HCT116 (cell line): Measurements from ENCODE around the gene DMD. TPM values are rescaled to one million over a fixed set of nuclear protein-coding genes. Genes with fewer than 3 reads are reported as not detected.

Experiments used
- ATAC-seq: fragments of 200-7000 bp; cut with Tn5 transposase; 2 replicates; pipeline ENCODE4 v1.9.1; 2020; ENCODE audit warnings: mild to moderate bottlenecking, moderate library complexity
- BruUV-seq: library from RNA; stranded (reverse); fragments of 400-500 nt; replicated peaks from 2 replicates; lab custom pipeline; 2021; lab: Mats Ljungman, UMichigan
- CTCF ChIA-PET: fragments of 300-600 bp; sonication (Branson Sonifier 250); formaldehyde crosslinking; loops from one replicate; lab custom pipeline; 2021; ENCODE audit warnings: antibody characterized with exemption; lab: Charles Lee
- POLR2A ChIA-PET: fragments of 300-600, 350-600 bp; sonication (Branson Sonifier 250); formaldehyde crosslinking; loops from one replicate; lab custom pipeline; 2021; ENCODE audit warnings: antibody characterized with exemption; lab: Charles Lee
- RAD21 ChIA-PET, 2 experiments: fragments of 300-600 bp; sonication (Branson Sonifier 250); formaldehyde crosslinking; loops; one replicate each; lab custom pipeline; 2023; ENCODE audit warnings: low total read pairs in 2 of 2; ENCODE audit not compliant: uncharacterized antibody in 2 of 2, unreplicated experiment in 2 of 2, low non-redundant PET in 1 of 2; lab: Charles Lee
- DNase-seq: peaks from one replicate; pipeline ENCODE4 v3.0.0-alpha.2; 2010; ENCODE audit warnings: low read depth, low spot score
- H2AFZ ChIP-seq: fragments of 200-600 bp; shearing (Covaris generic), sonication (generic); 2 replicates; pipeline ENCODE4 v1.6.1; 2017; ENCODE audit warnings: low read depth, mixed run types, mixed read lengths, antibody characterized with exemption, low read length; ENCODE audit not compliant: poor library complexity, severe bottlenecking
- H3K27ac ChIP-seq: 2 replicates; pipeline ENCODE4 v1.5.1; 2012; ENCODE audit warnings: low read depth, low read length
- H3K27me3 ChIP-seq: fragments of 200-600 bp; sonication (generic); 2 replicates; pipeline ENCODE4 v1.6.1; 2016; ENCODE audit warnings: mixed run types, low read length, mixed read lengths; ENCODE audit not compliant: insufficient read depth
- H3K36me3 ChIP-seq, 2 experiments: fragments of 200-500 bp in 1 of 2; fragments of 200-600 bp in 1 of 2; sonication (Bioruptor generic) in 1 of 2; sonication (generic) in 1 of 2; 2 replicates each; pipeline versions ENCODE4 v1.5.1 to v1.6.1; 2014 to 2016; ENCODE audit warnings: low read length in 2 of 2, inconsistent platforms in 1 of 2, mixed read lengths in 1 of 2, mixed run types in 1 of 2; ENCODE audit not compliant: insufficient read depth in 2 of 2, control insufficient read depth in 1 of 2
- H3K4me1 ChIP-seq, 2 experiments: fragments of 200-600 bp in 1 of 2; sonication (generic) in 1 of 2; 2 replicates each; pipeline versions ENCODE4 v1.5.1 to v1.6.1; 2012 to 2017; ENCODE audit warnings: low read length in 2 of 2, inconsistent platforms in 1 of 2, mild to moderate bottlenecking in 1 of 2, mixed read lengths in 1 of 2, mixed run types in 1 of 2, moderate library complexity in 1 of 2; ENCODE audit not compliant: insufficient read depth in 2 of 2, control insufficient read depth in 1 of 2
- H3K4me2 ChIP-seq: fragments of 200-600 bp; sonication (generic); 2 replicates; pipeline ENCODE4 v1.6.1; 2017; ENCODE audit warnings: mixed run types, low read length, mixed read lengths
- H3K4me3 ChIP-seq, 2 experiments: fragments of 200-600 bp in 1 of 2; sonication (generic) in 1 of 2; replicated peaks in 1 of 2; 2 replicates each; pipeline ENCODE4 v1.5.1; 2011 to 2016; ENCODE audit warnings: low read length in 2 of 2, control low read depth in 1 of 2, low read depth in 1 of 2, mild to moderate bottlenecking in 1 of 2, mixed read lengths in 1 of 2, mixed run types in 1 of 2
- H3K79me2 ChIP-seq: fragments of 200-600 bp; sonication (generic); 2 replicates; pipeline ENCODE4 v1.6.1; 2017; ENCODE audit warnings: mild to moderate bottlenecking, mixed run types, low read length, moderate library complexity, mixed read lengths; ENCODE audit not compliant: insufficient read depth
- H3K9ac ChIP-seq: fragments of 200-600 bp; sonication (generic); 2 replicates; pipeline ENCODE4 v1.6.1; 2016; ENCODE audit warnings: low read length, mixed read lengths
- H3K9me2 ChIP-seq: fragments of 200-600 bp; sonication (generic), shearing (Covaris generic); 2 replicates; pipeline ENCODE4 v1.6.1; 2017; ENCODE audit warnings: mixed run types, mild to moderate bottlenecking, moderate library complexity; ENCODE audit not compliant: insufficient read depth
- H3K9me3 ChIP-seq, 2 experiments: fragments of 200-500 bp in 1 of 2; fragments of 200-600 bp in 1 of 2; sonication (Bioruptor generic) in 1 of 2; sonication (generic) in 1 of 2; 2 replicates each; pipeline ENCODE4 v1.6.1; 2014 to 2017; ENCODE audit warnings: low read length in 2 of 2, mixed read lengths in 2 of 2, inconsistent platforms in 1 of 2, low read depth in 1 of 2, mild to moderate bottlenecking in 1 of 2, mixed run types in 1 of 2, moderate library complexity in 1 of 2; ENCODE audit not compliant: control insufficient read depth in 1 of 2, insufficient read depth in 1 of 2
- H4K20me1 ChIP-seq: fragments of 200-600 bp; sonication (generic), shearing (Covaris generic); 2 replicates; pipeline ENCODE4 v1.6.1; 2017; ENCODE audit warnings: mixed run types, mild to moderate bottlenecking, moderate library complexity; ENCODE audit not compliant: insufficient read depth
- CBX3 ChIP-seq: IDR thresholded peaks from 2 replicates; pipeline ENCODE4 v1.6.1; 2012; ENCODE audit warnings: low read depth
- EGR1 ChIP-seq: IDR thresholded peaks from 2 replicates; pipeline ENCODE4 v1.6.1; 2012; ENCODE audit warnings: low read depth
- JUND ChIP-seq: IDR thresholded peaks from 2 replicates; pipeline ENCODE4 v1.6.1; 2012
- POLR2A ChIP-seq: IDR thresholded peaks from 2 replicates; pipeline ENCODE4 v1.7.0; 2011; ENCODE audit warnings: borderline replicate concordance; ENCODE audit not compliant: insufficient read depth, insufficient read length; ENCODE audit errors: extremely low read depth
- POLR2AphosphoS5 ChIP-seq: IDR thresholded peaks from 2 replicates; pipeline ENCODE4 v1.6.1; 2011; ENCODE audit warnings: mild to moderate bottlenecking, low read depth, low read length, moderate library complexity
- RAD21 ChIP-seq: IDR thresholded peaks from 2 replicates; pipeline ENCODE4 v1.6.1; 2012; ENCODE audit warnings: low read depth, mild to moderate bottlenecking
- SRF ChIP-seq: IDR thresholded peaks from 2 replicates; pipeline ENCODE4 v1.6.1; 2012; ENCODE audit warnings: low read depth
- TCF7L2 ChIP-seq: IDR thresholded peaks from 2 replicates; pipeline ENCODE4 v1.7.0; 2011; ENCODE audit warnings: borderline replicate concordance, inconsistent platforms; ENCODE audit not compliant: insufficient read depth, insufficient read length; ENCODE audit errors: extremely low read depth
- ZFX ChIP-seq: fragments of 450-650 bp; IDR thresholded peaks from 2 replicates; pipeline ENCODE4 v1.6.1; 2017
- intact Hi-C: fragments of 100-400 bp; cut with micrococcal nuclease; formaldehyde crosslinking; loops from 2 replicates; pipeline ENCODE4 v1.10.0; 2022
- total RNA-seq: library from RNA; stranded (reverse); gene quantifications from one replicate; pipeline ENCODE4 v1.2.1, GENCODE V29; 2021; ENCODE audit not compliant: unreplicated experiment
- TF ChIP-seq, protein P1 (sequence below): IDR thresholded peaks from 2 replicates; pipeline ENCODE4 v1.6.1; 2012
- TF ChIP-seq, protein P2 (sequence below), 3 experiments: fragments of 200-600 bp in 1 of 3; sonication (generic) in 1 of 3; IDR thresholded peaks in 2 of 3; conservative IDR thresholded peaks in 1 of 3; 2 replicates each; pipeline ENCODE4 v1.5.1; 2012 to 2017; ENCODE audit warnings: low read depth in 2 of 3, low read length in 2 of 3, antibody characterized with exemption in 1 of 3, borderline replicate concordance in 1 of 3, control low read depth in 1 of 3, mild to moderate bottlenecking in 1 of 3, mixed read lengths in 1 of 3, mixed run types in 1 of 3, moderate library complexity in 1 of 3; ENCODE audit not compliant: insufficient read depth in 1 of 3
- TF ChIP-seq, protein P3 (sequence below): IDR thresholded peaks from 2 replicates; pipeline ENCODE4 v1.6.1; 2011; ENCODE audit warnings: mild to moderate bottlenecking, low read length, moderate library complexity; ENCODE audit not compliant: insufficient replicate concordance; ENCODE audit errors: extremely low read depth

The DMD gene
- total RNA-seq, 1 experiment from 2014 or later = 0.05 TPM

DNA sequence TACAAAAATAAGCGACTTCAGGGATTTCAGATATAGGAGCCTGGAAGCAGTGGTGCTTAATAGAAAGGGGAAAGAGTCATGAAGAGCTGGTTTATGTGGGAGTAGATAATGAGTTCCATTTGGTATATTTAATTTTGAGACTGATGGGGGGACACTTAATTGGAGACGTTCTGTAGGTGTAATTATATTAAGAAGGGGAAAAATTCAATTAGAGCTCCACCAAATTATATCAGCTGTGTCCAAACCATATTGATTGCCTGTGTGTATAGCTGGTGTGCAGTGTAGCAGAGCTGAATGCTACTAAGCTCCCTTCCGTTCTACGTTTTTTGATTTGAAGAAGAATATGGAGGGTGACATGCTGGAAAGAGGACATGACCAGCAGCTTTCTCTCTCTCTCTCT lies 282.3 kb downstream of the DMD start:
- Histone ChIP-seq H3K27ac (no peak overlapping the region), H3K4me1 (no peaks in the 10 kb centered on the region), H4K20me1 (no peaks in the 10 kb centered on the region), H3K9me3 (no peaks in the 10 kb centered on the region)
- no peak for ATAC-seq
- ChIA-PET RAD21 (no interaction called here), CTCF (no interaction called here)
- TF ChIP-seq, protein P1, sequence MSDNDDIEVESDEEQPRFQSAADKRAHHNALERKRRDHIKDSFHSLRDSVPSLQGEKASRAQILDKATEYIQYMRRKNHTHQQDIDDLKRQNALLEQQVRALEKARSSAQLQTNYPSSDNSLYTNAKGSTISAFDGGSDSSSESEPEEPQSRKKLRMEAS = no peak
- no peak for TF ChIP-seq JUND
- TF ChIP-seq, all 23 proteins: peak for 0
- no TSS peak for BruUV-seq
- H3K4me3 ChIP-seq = no peak overlapping the region
- H3K9ac ChIP-seq = no peak overlapping the region
- H3K4me2 ChIP-seq = no peak overlapping the region
- intact Hi-C loops = no loop called here
- POLR2A ChIA-PET = no interaction called here
- H3K27me3 ChIP-seq = no peaks in the 10 kb centered on the region
- no peaks in the 10 kb centered on the region for H3K79me2 ChIP-seq
- no peaks in the 10 kb centered on the region for H3K36me3 ChIP-seq
- H2AFZ ChIP-seq = no peak overlapping the region
- no peaks in the 10 kb centered on the region for H3K9me2 ChIP-seq
- no peak for DNase-seq

DNA sequence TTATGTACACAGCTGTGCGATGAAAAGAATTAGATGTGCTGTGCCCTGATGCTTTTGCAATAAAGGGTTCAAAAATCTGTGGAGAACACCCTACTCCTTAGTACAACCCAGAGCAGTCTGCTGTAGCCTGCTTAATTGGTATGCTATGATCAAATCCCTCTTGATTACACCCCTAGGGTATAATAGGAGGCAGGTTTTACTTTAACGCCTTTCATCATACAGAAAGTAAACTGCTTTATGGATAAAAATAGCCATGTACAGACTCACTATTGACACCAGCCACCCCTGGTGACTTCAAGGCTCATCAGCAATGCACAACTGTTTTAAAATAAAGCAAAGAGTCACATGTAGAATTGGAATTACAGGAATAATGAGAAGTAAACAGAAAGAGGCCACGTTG lies 315.3 kb downstream of the DMD start:
- H3K36me3 ChIP-seq = no peaks in the 10 kb centered on the region
- CTCF ChIA-PET = no interaction called here
- H3K9me3 ChIP-seq = no peaks in the 10 kb centered on the region; a peak in 1 of 4 replicates
- no peaks in the 10 kb centered on the region for H3K27me3 ChIP-seq
- H4K20me1 ChIP-seq = no peaks in the 10 kb centered on the region
- no TSS peak for BruUV-seq
- H3K27ac ChIP-seq = no peak overlapping the region
- H3K4me1 ChIP-seq = no peaks in the 10 kb centered on the region
- no peak overlapping the region for H3K9ac ChIP-seq
- no peak overlapping the region for H2AFZ ChIP-seq
- POLR2A ChIA-PET = no interaction called here
- intact Hi-C loops = no loop called here
- RAD21 ChIA-PET = no interaction called here
- H3K4me3 ChIP-seq = no peak overlapping the region
- no peaks in the 10 kb centered on the region for H3K9me2 ChIP-seq
- no peak for ATAC-seq
- DNase-seq = no peak
- TF ChIP-seq, protein P2, sequence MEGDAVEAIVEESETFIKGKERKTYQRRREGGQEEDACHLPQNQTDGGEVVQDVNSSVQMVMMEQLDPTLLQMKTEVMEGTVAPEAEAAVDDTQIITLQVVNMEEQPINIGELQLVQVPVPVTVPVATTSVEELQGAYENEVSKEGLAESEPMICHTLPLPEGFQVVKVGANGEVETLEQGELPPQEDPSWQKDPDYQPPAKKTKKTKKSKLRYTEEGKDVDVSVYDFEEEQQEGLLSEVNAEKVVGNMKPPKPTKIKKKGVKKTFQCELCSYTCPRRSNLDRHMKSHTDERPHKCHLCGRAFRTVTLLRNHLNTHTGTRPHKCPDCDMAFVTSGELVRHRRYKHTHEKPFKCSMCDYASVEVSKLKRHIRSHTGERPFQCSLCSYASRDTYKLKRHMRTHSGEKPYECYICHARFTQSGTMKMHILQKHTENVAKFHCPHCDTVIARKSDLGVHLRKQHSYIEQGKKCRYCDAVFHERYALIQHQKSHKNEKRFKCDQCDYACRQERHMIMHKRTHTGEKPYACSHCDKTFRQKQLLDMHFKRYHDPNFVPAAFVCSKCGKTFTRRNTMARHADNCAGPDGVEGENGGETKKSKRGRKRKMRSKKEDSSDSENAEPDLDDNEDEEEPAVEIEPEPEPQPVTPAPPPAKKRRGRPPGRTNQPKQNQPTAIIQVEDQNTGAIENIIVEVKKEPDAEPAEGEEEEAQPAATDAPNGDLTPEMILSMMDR (IDR thresholded peaks at IDR 0.05 in 2 of 3, conservative IDR thresholded peaks at IDR 0.05 in 1 of 3; ENCODE audit: borderline replicate concordance in 1 of 3, insufficient read depth in 1 of 3, low read depth in 2 of 3, low read length in 2 of 3) = no peak
- TF ChIP-seq RAD21 (no peak), TCF7L2 (no peak), POLR2AphosphoS5 (no peak), EGR1 (no peak), ZFX (no peak), CBX3 (no peak), SRF (no peak), POLR2A (no peak)
- TF ChIP-seq, protein P3, sequence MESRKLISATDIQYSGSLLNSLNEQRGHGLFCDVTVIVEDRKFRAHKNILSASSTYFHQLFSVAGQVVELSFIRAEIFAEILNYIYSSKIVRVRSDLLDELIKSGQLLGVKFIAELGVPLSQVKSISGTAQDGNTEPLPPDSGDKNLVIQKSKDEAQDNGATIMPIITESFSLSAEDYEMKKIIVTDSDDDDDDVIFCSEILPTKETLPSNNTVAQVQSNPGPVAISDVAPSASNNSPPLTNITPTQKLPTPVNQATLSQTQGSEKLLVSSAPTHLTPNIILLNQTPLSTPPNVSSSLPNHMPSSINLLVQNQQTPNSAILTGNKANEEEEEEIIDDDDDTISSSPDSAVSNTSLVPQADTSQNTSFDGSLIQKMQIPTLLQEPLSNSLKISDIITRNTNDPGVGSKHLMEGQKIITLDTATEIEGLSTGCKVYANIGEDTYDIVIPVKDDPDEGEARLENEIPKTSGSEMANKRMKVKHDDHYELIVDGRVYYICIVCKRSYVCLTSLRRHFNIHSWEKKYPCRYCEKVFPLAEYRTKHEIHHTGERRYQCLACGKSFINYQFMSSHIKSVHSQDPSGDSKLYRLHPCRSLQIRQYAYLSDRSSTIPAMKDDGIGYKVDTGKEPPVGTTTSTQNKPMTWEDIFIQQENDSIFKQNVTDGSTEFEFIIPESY = no peak
- TF ChIP-seq, protein P1 = no peak
- H3K4me2 ChIP-seq = no peak overlapping the region
- no peaks in the 10 kb centered on the region for H3K79me2 ChIP-seq
